HepG2 (cell line): ENCODE measurements around the gene RMI2. TPM values are rescaled to one million over a fixed set of nuclear protein-coding genes. Genes with fewer than 3 reads are reported as not detected.

Experiments
- FOXJ3 ChIP-seq: sonication (generic); formaldehyde crosslinking; IDR thresholded peaks from 2 replicates; pipeline ENCODE4 v1.4.0; 2020; ENCODE audit warnings: missing genetic modification reagents, mild to moderate bottlenecking, borderline replicate concordance
- IRF2 ChIP-seq: IDR thresholded peaks from 2 replicates; pipeline ENCODE4 v1.6.1; 2018; ENCODE audit warnings: missing genetic modification reagents, missing compliant biosample characterization
- KAT8 ChIP-seq: IDR thresholded peaks from 2 replicates; pipeline ENCODE4 v1.6.1; 2016; ENCODE audit warnings: missing genetic modification reagents, missing compliant biosample characterization
- SMAD9 ChIP-seq: sonication (generic); formaldehyde crosslinking; IDR thresholded peaks from 2 replicates; pipeline ENCODE4 v1.5.1; 2020; ENCODE audit warnings: mild to moderate bottlenecking, missing genetic modification reagents
- SMC3 ChIP-seq: IDR thresholded peaks from 2 replicates; pipeline ENCODE4 v1.6.1; 2011; ENCODE audit warnings: low read length, improper control_type of control experiment
- STAG1 ChIP-seq: sonication (generic); formaldehyde crosslinking; IDR thresholded peaks from 2 replicates; pipeline ENCODE4 v1.4.0; 2020; ENCODE audit warnings: missing genetic modification reagents
- TFDP1 ChIP-seq: IDR thresholded peaks from 2 replicates; pipeline ENCODE4 v1.6.1; 2016; ENCODE audit warnings: missing compliant biosample characterization, missing genetic modification reagents, borderline replicate concordance
- ZBTB46 ChIP-seq: sonication (generic); formaldehyde crosslinking; IDR thresholded peaks from 2 replicates; pipeline ENCODE4 v1.4.0; 2020; ENCODE audit warnings: mild to moderate bottlenecking, missing genetic modification reagents, borderline replicate concordance
- ZFP90 ChIP-seq: sonication (generic); formaldehyde crosslinking; IDR thresholded peaks from 2 replicates; pipeline ENCODE4 v1.8.0; 2022; ENCODE audit warnings: missing genetic modification reagents, mild to moderate bottlenecking, inconsistent platforms, borderline replicate concordance
- ZNF121 ChIP-seq: sonication (generic); formaldehyde crosslinking; IDR thresholded peaks from 2 replicates; pipeline ENCODE4 v1.5.0; 2020; ENCODE audit warnings: mild to moderate bottlenecking, missing genetic modification reagents
- ZNF136 ChIP-seq: sonication (generic); formaldehyde crosslinking; IDR thresholded peaks from 2 replicates; pipeline ENCODE4 v1.8.1; 2022; ENCODE audit warnings: low read depth, mild to moderate bottlenecking, moderate library complexity, missing genetic modification reagents
- ZNF567 ChIP-seq: sonication (generic); formaldehyde crosslinking; IDR thresholded peaks from 2 replicates; pipeline ENCODE4 v1.8.1; 2023; ENCODE audit warnings: mild to moderate bottlenecking, missing genetic modification reagents, borderline replicate concordance
- ZNF678 ChIP-seq: sonication (generic); formaldehyde crosslinking; IDR thresholded peaks from 2 replicates; pipeline ENCODE4 v1.4.0; 2020; ENCODE audit warnings: mild to moderate bottlenecking, missing genetic modification reagents
- ZNF792 ChIP-seq: IDR thresholded peaks from 2 replicates; pipeline ENCODE4 v1.6.1; 2016
- ZNF891 ChIP-seq: sonication (generic); formaldehyde crosslinking; IDR thresholded peaks from 2 replicates; pipeline ENCODE4 v1.5.0; 2020; ENCODE audit warnings: mild to moderate bottlenecking, missing genetic modification reagents
- polyA plus RNA-seq, 8 experiments: library from polyadenylated mRNA; depleted of rRNA in 3 of 8; stranded (reverse) in 7 of 8; unstranded in 1 of 8; fragments of >200 nt; fragmentation: Illumina TruSeq in 4 of 8; extraction: Trizol in 4 of 8; gene quantifications; 2 replicates each; pipeline versions ENCODE4 v1.2.1 to v1.2.3, GENCODE V29; 2011 to 2016; ENCODE audit warnings: low read depth in 4 of 8, missing spikeins in 1 of 8, mixed read lengths in 1 of 8; ENCODE audit not compliant: insufficient read depth in 1 of 8
- total RNA-seq, 5 experiments: library from RNA; depleted of rRNA; stranded (reverse); fragments of >200 nt; fragmentation: Illumina TruSeq; extraction: Trizol; gene quantifications; 2 replicates each; pipeline ENCODE4 v1.2.3, GENCODE V29; 2016; ENCODE audit warnings: low read depth in 1 of 5
- TF ChIP-seq, protein P1 (sequence below): sonication (generic); formaldehyde crosslinking; IDR thresholded peaks from 2 replicates; pipeline ENCODE4 v1.9.0; 2021; ENCODE audit warnings: missing genetic modification reagents, borderline replicate concordance
- TF ChIP-seq, protein P2 (sequence below): sonication (generic); formaldehyde crosslinking; IDR thresholded peaks from 2 replicates; pipeline ENCODE4 v1.5.0; 2020; ENCODE audit warnings: missing genetic modification reagents
- TF ChIP-seq, protein P3 (sequence below): sonication (generic); formaldehyde crosslinking; conservative IDR thresholded peaks from 2 replicates; pipeline ENCODE4 v1.4.0; 2020; ENCODE audit warnings: mild to moderate bottlenecking, missing genetic modification reagents, moderate library complexity

The RMI2 gene
- total and polyA plus RNA-seq, 2 of the 13 experiments (the other 11 are each of a cell fraction or from before 2014, with no cell fraction given) = 24.5 to 55.7 TPM

GRCh38 chr16:11386791-11387546, 41.7 kb downstream of the RMI2 start (continued):
- TF ChIP-seq SMAD9 (no peak), ZBTB46 (CRISPR knock-in tag) (peak; percentile 88; the same call in 1 of the 2 replicates), STAG1 (peak; percentile 78), KAT8 (CRISPR knock-in tag) (peak; percentile 44; the same call in 1 of the 2 replicates), IRF2 (0 out of 2 replicates have a peak, but pooled peaks have one; percentile 50), ZNF891 (CRISPR knock-in tag) (no peak), ZNF567 (peak; percentile 74; the same call in 1 of the 2 replicates), ZFP90 (CRISPR knock-in tag) (peak; percentile 71; the same call in 1 of the 2 replicates), SMC3 (peak; percentile 11; the same call in 1 of the 2 replicates), ZNF678 (CRISPR knock-in tag) (peak; percentile 70; the same call in 1 of the 2 replicates), ZNF136 (CRISPR knock-in tag) (no peak), ZNF792 (CRISPR knock-in tag) (0 out of 2 replicates have a peak, but pooled peaks have one; percentile 41), ZNF121 (CRISPR knock-in tag) (peak; percentile 57), FOXJ3 (CRISPR knock-in tag) (no peak), TFDP1 (CRISPR knock-in tag) (no peak)
- TF ChIP-seq, protein P1, sequence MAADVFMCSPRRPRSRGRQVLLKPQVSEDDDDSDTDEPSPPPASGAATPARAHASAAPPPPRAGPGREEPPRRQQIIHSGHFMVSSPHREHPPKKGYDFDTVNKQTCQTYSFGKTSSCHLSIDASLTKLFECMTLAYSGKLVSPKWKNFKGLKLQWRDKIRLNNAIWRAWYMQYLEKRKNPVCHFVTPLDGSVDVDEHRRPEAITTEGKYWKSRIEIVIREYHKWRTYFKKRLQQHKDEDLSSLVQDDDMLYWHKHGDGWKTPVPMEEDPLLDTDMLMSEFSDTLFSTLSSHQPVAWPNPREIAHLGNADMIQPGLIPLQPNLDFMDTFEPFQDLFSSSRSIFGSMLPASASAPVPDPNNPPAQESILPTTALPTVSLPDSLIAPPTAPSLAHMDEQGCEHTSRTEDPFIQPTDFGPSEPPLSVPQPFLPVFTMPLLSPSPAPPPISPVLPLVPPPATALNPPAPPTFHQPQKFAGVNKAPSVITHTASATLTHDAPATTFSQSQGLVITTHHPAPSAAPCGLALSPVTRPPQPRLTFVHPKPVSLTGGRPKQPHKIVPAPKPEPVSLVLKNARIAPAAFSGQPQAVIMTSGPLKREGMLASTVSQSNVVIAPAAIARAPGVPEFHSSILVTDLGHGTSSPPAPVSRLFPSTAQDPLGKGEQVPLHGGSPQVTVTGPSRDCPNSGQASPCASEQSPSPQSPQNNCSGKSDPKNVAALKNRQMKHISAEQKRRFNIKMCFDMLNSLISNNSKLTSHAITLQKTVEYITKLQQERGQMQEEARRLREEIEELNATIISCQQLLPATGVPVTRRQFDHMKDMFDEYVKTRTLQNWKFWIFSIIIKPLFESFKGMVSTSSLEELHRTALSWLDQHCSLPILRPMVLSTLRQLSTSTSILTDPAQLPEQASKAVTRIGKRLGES (CRISPR knock-in tag) = no peak
- TF ChIP-seq, protein P2, sequence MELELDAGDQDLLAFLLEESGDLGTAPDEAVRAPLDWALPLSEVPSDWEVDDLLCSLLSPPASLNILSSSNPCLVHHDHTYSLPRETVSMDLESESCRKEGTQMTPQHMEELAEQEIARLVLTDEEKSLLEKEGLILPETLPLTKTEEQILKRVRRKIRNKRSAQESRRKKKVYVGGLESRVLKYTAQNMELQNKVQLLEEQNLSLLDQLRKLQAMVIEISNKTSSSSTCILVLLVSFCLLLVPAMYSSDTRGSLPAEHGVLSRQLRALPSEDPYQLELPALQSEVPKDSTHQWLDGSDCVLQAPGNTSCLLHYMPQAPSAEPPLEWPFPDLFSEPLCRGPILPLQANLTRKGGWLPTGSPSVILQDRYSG (CRISPR knock-in tag) = no peak
- TF ChIP-seq, protein P3, sequence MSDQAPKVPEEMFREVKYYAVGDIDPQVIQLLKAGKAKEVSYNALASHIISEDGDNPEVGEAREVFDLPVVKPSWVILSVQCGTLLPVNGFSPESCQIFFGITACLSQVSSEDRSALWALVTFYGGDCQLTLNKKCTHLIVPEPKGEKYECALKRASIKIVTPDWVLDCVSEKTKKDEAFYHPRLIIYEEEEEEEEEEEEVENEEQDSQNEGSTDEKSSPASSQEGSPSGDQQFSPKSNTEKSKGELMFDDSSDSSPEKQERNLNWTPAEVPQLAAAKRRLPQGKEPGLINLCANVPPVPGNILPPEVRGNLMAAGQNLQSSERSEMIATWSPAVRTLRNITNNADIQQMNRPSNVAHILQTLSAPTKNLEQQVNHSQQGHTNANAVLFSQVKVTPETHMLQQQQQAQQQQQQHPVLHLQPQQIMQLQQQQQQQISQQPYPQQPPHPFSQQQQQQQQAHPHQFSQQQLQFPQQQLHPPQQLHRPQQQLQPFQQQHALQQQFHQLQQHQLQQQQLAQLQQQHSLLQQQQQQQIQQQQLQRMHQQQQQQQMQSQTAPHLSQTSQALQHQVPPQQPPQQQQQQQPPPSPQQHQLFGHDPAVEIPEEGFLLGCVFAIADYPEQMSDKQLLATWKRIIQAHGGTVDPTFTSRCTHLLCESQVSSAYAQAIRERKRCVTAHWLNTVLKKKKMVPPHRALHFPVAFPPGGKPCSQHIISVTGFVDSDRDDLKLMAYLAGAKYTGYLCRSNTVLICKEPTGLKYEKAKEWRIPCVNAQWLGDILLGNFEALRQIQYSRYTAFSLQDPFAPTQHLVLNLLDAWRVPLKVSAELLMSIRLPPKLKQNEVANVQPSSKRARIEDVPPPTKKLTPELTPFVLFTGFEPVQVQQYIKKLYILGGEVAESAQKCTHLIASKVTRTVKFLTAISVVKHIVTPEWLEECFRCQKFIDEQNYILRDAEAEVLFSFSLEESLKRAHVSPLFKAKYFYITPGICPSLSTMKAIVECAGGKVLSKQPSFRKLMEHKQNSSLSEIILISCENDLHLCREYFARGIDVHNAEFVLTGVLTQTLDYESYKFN (CRISPR knock-in tag) = no peak
